IPS DF 6.9 (cell line): ENCODE measurements around the gene MMS22L.

Source experiments
- DNase-seq: peaks from one replicate; pipeline ENCODE4 v3.0.0-alpha.2; 2013; ENCODE audit warnings: low read depth, low spot score
- H3K27ac ChIP-seq: one replicate; pipeline ENCODE4 v1.5.1; 2013; ENCODE audit warnings: low read length, control low read depth
- H3K27me3 ChIP-seq: 2 replicates; pipeline ENCODE4 v1.6.1; 2013; ENCODE audit warnings: mild to moderate bottlenecking, low read length; ENCODE audit not compliant: control insufficient read depth, insufficient read depth
- H3K36me3 ChIP-seq: 2 replicates; pipeline ENCODE4 v1.6.1; 2013; ENCODE audit warnings: low read length; ENCODE audit not compliant: control insufficient read depth, insufficient read depth
- H3K4me1 ChIP-seq: 2 replicates; pipeline ENCODE4 v1.6.1; 2013; ENCODE audit warnings: low read length; ENCODE audit not compliant: control insufficient read depth, insufficient read depth
- H3K4me3 ChIP-seq: 2 replicates; pipeline ENCODE4 v1.5.1; 2013; ENCODE audit warnings: mild to moderate bottlenecking, low read length
- H3K9me3 ChIP-seq: 2 replicates; pipeline ENCODE4 v1.6.1; 2013; ENCODE audit warnings: low read length, inconsistent platforms; ENCODE audit not compliant: control insufficient read depth, insufficient read depth
- WGBS: extraction: QIAGEN DNeasy Blood & Tissue Kit; methylation state at CpG from one replicate; pipeline ENCODE4 v1.1.7; 2013; ENCODE audit warnings: mixed read lengths, missing lambda C conversion rate; ENCODE audit not compliant: insufficient read length, insufficient coverage; 5-methylcytosine and 5-hydroxymethylcytosine counted together

MMS22L gene

GRCh38 chr6:97147421-97147820 is 135.6 kb downstream of the MMS22L start:
- Histone ChIP-seq H3K4me3 (no peak overlapping the region), H3K9me3 (no peaks in the 10 kb centered on the region), H3K4me1 (no peaks in the 10 kb centered on the region), H3K27ac (no peak overlapping the region), H3K27me3 (no peaks in the 10 kb centered on the region), H3K36me3 (no peaks in the 10 kb centered on the region; the same call in 1 of the 2 replicates)
- no peak for DNase-seq
- no CpG with 5 or more reads among the region's 1 CpG for WGBS

- Histone ChIP-seq H3K27me3 (no peaks in the 10 kb centered on the region), H3K36me3 (no peaks in the 10 kb centered on the region), H3K4me3 (no peak overlapping the region), H3K27ac (no peak overlapping the region), H3K9me3 (no peaks in the 10 kb centered on the region), H3K4me1 (no peaks in the 10 kb centered on the region)
- WGBS = no CpG with 5 or more reads among the region's 1 CpG
- DNase-seq = no peak
Observed at GRCh38 chr6:97145691-97146090, 137.3 kb downstream of the MMS22L start.

GRCh38 chr6:97141756-97142155 is 141.3 kb downstream of the MMS22L start:
- no peak for DNase-seq
- Histone ChIP-seq H3K36me3 (no peaks in the 10 kb centered on the region), H3K4me3 (no peak overlapping the region), H3K27me3 (no peaks in the 10 kb centered on the region), H3K4me1 (no peaks in the 10 kb centered on the region), H3K9me3 (no peaks in the 10 kb centered on the region), H3K27ac (no peak overlapping the region)

- no peak for DNase-seq
- Histone ChIP-seq H3K4me3 (no peak overlapping the region), H3K27ac (no peak overlapping the region), H3K4me1 (no peaks in the 10 kb centered on the region), H3K36me3 (no peaks in the 10 kb centered on the region), H3K27me3 (no peaks in the 10 kb centered on the region), H3K9me3 (no peaks in the 10 kb centered on the region)
- no CpG with 5 or more reads among the region's 1 CpG for WGBS
Observed at GRCh38 chr6:97138581-97138980, 144.4 kb downstream of the MMS22L start.

- H3K27me3 ChIP-seq = no peaks in the 10 kb centered on the region
- H3K4me3 ChIP-seq = no peak overlapping the region
- 100% methylated on average over 1 of the region's 7 CpGs for WGBS
- no peak overlapping the region for H3K27ac ChIP-seq
- DNase-seq = no peak
- H3K9me3 ChIP-seq = no peaks in the 10 kb centered on the region
- H3K4me1 ChIP-seq = no peaks in the 10 kb centered on the region
- no peaks in the 10 kb centered on the region for H3K36me3 ChIP-seq
Observed at GRCh38 chr6:97136626-97137358, 146.2 kb downstream of the MMS22L start.

GRCh38 chr6:97133067-97133466 is 149.9 kb downstream of the MMS22L start:
- WGBS = no CpG with 5 or more reads among the region's 1 CpG
- H3K27ac ChIP-seq = no peak overlapping the region
- no peak overlapping the region for H3K4me3 ChIP-seq
- no peaks in the 10 kb centered on the region for H3K4me1 ChIP-seq
- H3K9me3 ChIP-seq = no peaks in the 10 kb centered on the region
- H3K27me3 ChIP-seq = no peaks in the 10 kb centered on the region
- DNase-seq = no peak
- no peaks in the 10 kb centered on the region for H3K36me3 ChIP-seq

- no peaks in the 10 kb centered on the region for H3K4me1 ChIP-seq
- H3K9me3 ChIP-seq = no peaks in the 10 kb centered on the region
- no peaks in the 10 kb centered on the region for H3K27me3 ChIP-seq
- no peaks in the 10 kb centered on the region for H3K36me3 ChIP-seq
- H3K4me3 ChIP-seq = no peak overlapping the region
- H3K27ac ChIP-seq = no peak overlapping the region
- no CpG with 5 or more reads among the region's 2 CpGs for WGBS
- no peak for DNase-seq
Observed at GRCh38 chr6:97129106-97129505, 153.9 kb downstream of the MMS22L start.

- no peaks in the 10 kb centered on the region for H3K9me3 ChIP-seq
- DNase-seq = no peak
- H3K4me3 ChIP-seq = no peak overlapping the region
- H3K27ac ChIP-seq = no peak overlapping the region
- H3K36me3 ChIP-seq = no peaks in the 10 kb centered on the region
- WGBS = no CpG with 5 or more reads among the region's 4 CpGs
- no peaks in the 10 kb centered on the region for H3K4me1 ChIP-seq
- H3K27me3 ChIP-seq = no peaks in the 10 kb centered on the region
Observed at GRCh38 chr6:97128507-97128906, 154.5 kb downstream of the MMS22L start.

- Histone ChIP-seq H3K4me1 (no peaks in the 10 kb centered on the region), H3K4me3 (no peak overlapping the region), H3K9me3 (no peaks in the 10 kb centered on the region), H3K27ac (no peak overlapping the region), H3K36me3 (no peaks in the 10 kb centered on the region), H3K27me3 (no peaks in the 10 kb centered on the region)
- no CpG with 5 or more reads among the region's 3 CpGs for WGBS
- DNase-seq = no peak
Observed at GRCh38 chr6:97123652-97124051, 159.4 kb downstream of the MMS22L start.

GRCh38 chr6:97123112-97123511 is 159.9 kb downstream of the MMS22L start:
- no peak overlapping the region for H3K27ac ChIP-seq
- no peaks in the 10 kb centered on the region for H3K4me1 ChIP-seq
- H3K4me3 ChIP-seq = no peak overlapping the region
- H3K36me3 ChIP-seq = no peaks in the 10 kb centered on the region
- WGBS = no CpG with 5 or more reads among the region's 3 CpGs
- no peaks in the 10 kb centered on the region for H3K9me3 ChIP-seq
- no peaks in the 10 kb centered on the region for H3K27me3 ChIP-seq
- DNase-seq = no peak

GRCh38 chr6:97120511-97120910 is 162.5 kb downstream of the MMS22L start:
- no CpG with 5 or more reads among the region's 2 CpGs for WGBS
- Histone ChIP-seq H3K9me3 (no peaks in the 10 kb centered on the region), H3K4me1 (no peaks in the 10 kb centered on the region), H3K27ac (no peak overlapping the region), H3K36me3 (no peaks in the 10 kb centered on the region), H3K4me3 (no peak overlapping the region), H3K27me3 (no peaks in the 10 kb centered on the region)
- no peak for DNase-seq
